Dedifferentiated amniotic fluid mesenchymal stem cell (primary cell): Measurements from ENCODE around the gene KIF2B.
"Not testable (repeated sequence)": the region's sequence is repeated elsewhere in the genome, so short reads cannot be mapped to it uniquely, and the experiment has no call there.

Source experiments
- DNase-seq: peaks from one replicate; pipeline ENCODE4 v3.0.0-alpha.2; 2016; ENCODE audit errors: extremely low spot score

The KIF2B gene

GRCh38 chr17:53822764-53823163 lies at the start of gene KIF2B:
KIF2B (plus strand) TSS chr17:53822927; CDS start chr17:53823034, 107 bp downstream.
- no peak for DNase-seq

- DNase-seq = no peak
These were observed 42.4 kb upstream of the KIF2B start for GRCh38 chr17:53780320-53780719.

GRCh38 chr17:53791551-53791950 lies 31.2 kb upstream of the KIF2B start:
- no peak for DNase-seq

- DNase-seq = no peak
These were observed 30.3 kb upstream of the KIF2B start for GRCh38 chr17:53792451-53792850.

- no peak for DNase-seq
These were observed 29.7 kb upstream of the KIF2B start for GRCh38 chr17:53792997-53793396.

- no peak for DNase-seq
These were observed 27.9 kb upstream of the KIF2B start for GRCh38 chr17:53794875-53795274.

GRCh38 chr17:53796642-53797041 lies 26.1 kb upstream of the KIF2B start:
- DNase-seq = no peak

GRCh38 chr17:53797501-53797900 lies 25.2 kb upstream of the KIF2B start:
- DNase-seq = no peak

GRCh38 chr17:53804437-53804836 lies 18.3 kb upstream of the KIF2B start:
- no peak for DNase-seq

- DNase-seq = no peak
These were observed 16.3 kb upstream of the KIF2B start for GRCh38 chr17:53806473-53806872.

- no peak for DNase-seq
These were observed 15.4 kb upstream of the KIF2B start for GRCh38 chr17:53807286-53807685.

GRCh38 chr17:53818271-53818670 lies 4.5 kb upstream of the KIF2B start:
- DNase-seq = no peak

GRCh38 chr17:53818929-53819328 lies 3.8 kb upstream of the KIF2B start:
- DNase-seq = no peak

GRCh38 chr17:53819956-53820355 lies 2.8 kb upstream of the KIF2B start:
- DNase-seq = no peak

- no peak for DNase-seq
These were observed 769 bp downstream of the KIF2B start for GRCh38 chr17:53823341-53824050.

GRCh38 chr17:53834771-53835170 lies 12.0 kb downstream of the KIF2B start:
- DNase-seq = not testable (repeated sequence)

- no peak for DNase-seq
These were observed 14.4 kb downstream of the KIF2B start for GRCh38 chr17:53837131-53837530.

GRCh38 chr17:53844491-53845107 lies 21.9 kb downstream of the KIF2B start:
- DNase-seq = no peak

- DNase-seq = not testable (repeated sequence)
These were observed 48.4 kb downstream of the KIF2B start for GRCh38 chr17:53871128-53871527.
